MM.1S (cell line): ENCODE results near the gene RAB34.

Source experiments
- DNase-seq: peaks from one replicate; pipeline ENCODE4 v3.0.0-alpha.2; 2015
- H2AFZ ChIP-seq: fragments of 300-600 bp; sonication (generic); 2 replicates; pipeline ENCODE4 v1.6.0; 2016; ENCODE audit warnings: antibody characterized with exemption, low read length
- H3F3A ChIP-seq: fragments of 300-600 bp; sonication (generic); 2 replicates; pipeline ENCODE4 v1.6.1; 2016; ENCODE audit warnings: mild to moderate bottlenecking, antibody characterized with exemption, low read length, moderate library complexity, mixed read lengths; ENCODE audit not compliant: insufficient read depth
- H3K27ac ChIP-seq: fragments of 300-600 bp; sonication (generic); 2 replicates; pipeline ENCODE4 v1.5.1; 2016; ENCODE audit warnings: mild to moderate bottlenecking, low read length
- H3K27me3 ChIP-seq: fragments of 300-600 bp; sonication (generic); replicated peaks from 2 replicates; pipeline ENCODE4 v1.6.0; 2016; ENCODE audit warnings: low read length; ENCODE audit not compliant: insufficient read depth
- H3K36me3 ChIP-seq: fragments of 300-600 bp; sonication (generic); replicated peaks from 2 replicates; pipeline ENCODE4 v1.6.1; 2016; ENCODE audit warnings: mild to moderate bottlenecking, low read length, mixed read lengths; ENCODE audit not compliant: insufficient read depth
- H3K4me1 ChIP-seq: fragments of 300-600 bp; sonication (generic); 2 replicates; pipeline ENCODE4 v1.6.1; 2016; ENCODE audit warnings: low read length, mixed read lengths
- H3K4me2 ChIP-seq: fragments of 300-600 bp; sonication (generic); 2 replicates; pipeline ENCODE4 v1.6.0; 2016; ENCODE audit warnings: low read depth, low read length
- H3K4me3 ChIP-seq: fragments of 300-600 bp; sonication (generic); 2 replicates; pipeline ENCODE4 v1.5.1; 2016; ENCODE audit warnings: low read length, mixed read lengths
- H3K79me2 ChIP-seq: fragments of 300-600 bp; sonication (generic); 2 replicates; pipeline ENCODE4 v1.6.1; 2016; ENCODE audit warnings: mixed run types, low read length, mixed read lengths
- H3K9ac ChIP-seq: fragments of 300-600 bp; sonication (generic); 2 replicates; pipeline ENCODE4 v1.6.1; 2016; ENCODE audit warnings: low read length, mixed read lengths
- H3K9me2 ChIP-seq: fragments of 300-600 bp; sonication (generic); replicated peaks from 2 replicates; pipeline ENCODE4 v1.6.1; 2016; ENCODE audit warnings: mild to moderate bottlenecking, low read length, mixed read lengths; ENCODE audit not compliant: insufficient read depth
- H3K9me3 ChIP-seq: fragments of 300-600 bp; sonication (generic); replicated peaks from 2 replicates; pipeline ENCODE4 v1.6.1; 2016; ENCODE audit warnings: mild to moderate bottlenecking, low read length, mixed read lengths; ENCODE audit not compliant: insufficient read depth
- H4K20me1 ChIP-seq: fragments of 300-600 bp; sonication (generic); 2 replicates; pipeline ENCODE4 v1.6.1; 2016; ENCODE audit warnings: mild to moderate bottlenecking, low read length, moderate library complexity, mixed read lengths; ENCODE audit not compliant: insufficient read depth
- CTCF ChIP-seq: fragments of 300-600 bp; sonication (generic); IDR thresholded peaks from 2 replicates; pipeline ENCODE4 v1.5.1; 2016; ENCODE audit warnings: antibody characterized with exemption, low read length, mixed read lengths
- EZH2 ChIP-seq: fragments of 300-600 bp; sonication (generic); optimal IDR thresholded peaks from 2 replicates; pipeline ENCODE3; 2017; ENCODE audit warnings: low read depth, mild to moderate bottlenecking, antibody characterized with exemption, low read length, mixed read lengths
- EZH2phosphoT487 ChIP-seq: fragments of 300-600 bp; sonication (generic); IDR thresholded peaks from 2 replicates; pipeline ENCODE4 v1.6.1; 2018; ENCODE audit warnings: antibody characterized with exemption, low read length

The RAB34 gene

DNA sequence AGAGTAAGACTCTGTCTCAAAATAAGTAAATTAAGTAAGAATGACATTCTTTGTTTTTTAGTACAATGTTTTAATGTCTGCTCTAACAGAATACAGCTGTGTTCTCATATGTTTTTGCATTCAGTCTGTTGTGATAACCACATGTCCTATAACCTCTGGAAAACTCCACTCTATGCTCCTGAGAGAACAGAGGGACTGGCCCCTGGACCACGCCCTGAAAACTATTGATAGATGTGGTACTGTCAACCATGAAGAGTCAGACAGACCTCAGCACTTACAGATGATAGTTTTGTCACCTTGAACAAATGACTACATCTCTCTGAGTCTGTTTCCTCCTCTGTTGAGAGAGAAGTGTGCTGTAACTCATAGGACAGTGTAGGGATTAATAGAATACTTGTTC is 47.8 kb downstream of the RAB34 start:
- Histone ChIP-seq H3K4me3 (no peak overlapping the region), H3K27ac (no peak overlapping the region), H3K4me1 (no peaks in the 10 kb centered on the region; the same call in 1 of the 2 replicates), H3K4me2 (no peak overlapping the region), H3K36me3 (peaks cover 18% of the 10 kb centered on the region), H3K79me2 (peaks cover 63% of the 10 kb centered on the region), H3K27me3 (no peaks in the 10 kb centered on the region), H2AFZ (no peak overlapping the region), H3K9me3 (no peaks in the 10 kb centered on the region), H3F3A (no peaks in the 10 kb centered on the region), H4K20me1 (no peaks in the 10 kb centered on the region), H3K9ac (no peak overlapping the region), H3K9me2 (no peaks in the 10 kb centered on the region)
- TF ChIP-seq EZH2 (no peak), EZH2phosphoT487 (no peak), CTCF (no peak)
- DNase-seq: no peak

- no peak overlapping the region for H2AFZ ChIP-seq
- DNase-seq: no peak
- no peak overlapping the region for H3K4me3 ChIP-seq
- peaks cover 9% of the 10 kb centered on the region; the same call in 1 of the 2 replicates for H3K36me3 ChIP-seq
- H3K27me3 ChIP-seq: no peaks in the 10 kb centered on the region
- H4K20me1 ChIP-seq: no peaks in the 10 kb centered on the region
- no peak overlapping the region for H3K27ac ChIP-seq
- peaks cover 84% of the 10 kb centered on the region for H3K79me2 ChIP-seq
- peaks cover 7% of the 10 kb centered on the region for H3K4me1 ChIP-seq
- H3K4me2 ChIP-seq: no peak overlapping the region
- H3F3A ChIP-seq: no peaks in the 10 kb centered on the region
- H3K9ac ChIP-seq: no peak overlapping the region
- no peak for TF ChIP-seq EZH2
- no peak for TF ChIP-seq CTCF
- TF ChIP-seq EZH2phosphoT487: no peak
- H3K9me2 ChIP-seq: no peaks in the 10 kb centered on the region
- H3K9me3 ChIP-seq: no peaks in the 10 kb centered on the region
Observed at GRCh38 chr17:28667870-28668269, 49.8 kb downstream of the RAB34 start.

GRCh38 chr17:28665994-28666393 is 51.7 kb downstream of the RAB34 start:
- DNase-seq: no peak
- no peak overlapping the region for H3K9ac ChIP-seq
- no peak overlapping the region for H2AFZ ChIP-seq
- H3K4me1 ChIP-seq: peaks cover 8% of the 10 kb centered on the region
- no peak overlapping the region for H3K4me3 ChIP-seq
- H3K9me2 ChIP-seq: no peaks in the 10 kb centered on the region
- H3K27me3 ChIP-seq: no peaks in the 10 kb centered on the region
- H4K20me1 ChIP-seq: no peaks in the 10 kb centered on the region
- peaks cover 91% of the 10 kb centered on the region for H3K79me2 ChIP-seq
- no peak for TF ChIP-seq CTCF
- peaks cover 5% of the 10 kb centered on the region; the same call in 1 of the 2 replicates for H3K36me3 ChIP-seq
- peaks cover 4% of the 10 kb centered on the region; the same call in 1 of the 2 replicates for H3F3A ChIP-seq
- no peak overlapping the region for H3K4me2 ChIP-seq
- no peaks in the 10 kb centered on the region for H3K9me3 ChIP-seq
- no peak overlapping the region for H3K27ac ChIP-seq
